DND-41 (cell line): Measurements from ENCODE around the gene MLLT6.

Experiments used
- ATAC-seq: fragments of 200-7000 bp; cut with Tn5 transposase; 3 replicates; pipeline ENCODE4 v1.9.1; 2021; ENCODE audit warnings: low read depth; ENCODE audit not compliant: insufficient read depth
- DNase-seq: peaks from one replicate; pipeline ENCODE4 v3.0.0-alpha.2; 2020
- H2AFZ ChIP-seq: 2 replicates; pipeline ENCODE4 v1.6.0; 2012; ENCODE audit warnings: low read depth, low read length
- H3K27ac ChIP-seq: 2 replicates; pipeline ENCODE4 v1.5.1; 2012; ENCODE audit warnings: low read length, inconsistent platforms
- H3K27me3 ChIP-seq: fragments of 200-600 bp; sonication (generic); 2 replicates; pipeline ENCODE4 v1.6.0; 2012; ENCODE audit warnings: low read length, mild to moderate bottlenecking, inconsistent platforms; ENCODE audit not compliant: insufficient read depth, poor library complexity
- H3K36me3 ChIP-seq: 2 replicates; pipeline ENCODE4 v1.5.1; 2012; ENCODE audit warnings: low read length, inconsistent platforms; ENCODE audit not compliant: insufficient read depth
- H3K4me1 ChIP-seq: 2 replicates; pipeline ENCODE4 v1.5.1; 2012; ENCODE audit warnings: mild to moderate bottlenecking, low read length; ENCODE audit not compliant: insufficient read depth
- H3K4me2 ChIP-seq: 2 replicates; pipeline ENCODE4 v1.6.0; 2012; ENCODE audit warnings: mild to moderate bottlenecking, moderate library complexity, low read length, inconsistent platforms; ENCODE audit not compliant: insufficient read depth
- H3K4me3 ChIP-seq, 2 experiments: fragments of 200-600 bp in 1 of 2; shearing (Covaris generic) in 1 of 2; 2 replicates each; pipeline ENCODE4 v1.5.1; 2012 to 2016; ENCODE audit warnings: inconsistent platforms in 2 of 2, low read length in 2 of 2, mild to moderate bottlenecking in 2 of 2, low read depth in 1 of 2, moderate library complexity in 1 of 2
- H3K79me2 ChIP-seq: 2 replicates; pipeline ENCODE4 v1.6.0; 2012; ENCODE audit warnings: low read length, inconsistent platforms; ENCODE audit not compliant: insufficient read depth
- H3K9ac ChIP-seq: 2 replicates; pipeline ENCODE4 v1.6.0; 2012; ENCODE audit warnings: low read depth, mild to moderate bottlenecking, inconsistent platforms, low read length, moderate library complexity
- H3K9me3 ChIP-seq: 2 replicates; pipeline ENCODE4 v1.5.1; 2012; ENCODE audit warnings: low read length, moderate library complexity, mild to moderate bottlenecking, inconsistent platforms; ENCODE audit not compliant: insufficient read depth, severe bottlenecking
- H4K20me1 ChIP-seq: 2 replicates; pipeline ENCODE4 v1.6.0; 2012; ENCODE audit warnings: low read length; ENCODE audit not compliant: insufficient read depth
- CTCF ChIP-seq: IDR thresholded peaks from 2 replicates; pipeline ENCODE4 v1.5.1; 2012; ENCODE audit warnings: borderline replicate concordance, low read length, moderate library complexity, mild to moderate bottlenecking; ENCODE audit not compliant: poor library complexity, severe bottlenecking; ENCODE audit errors: extremely low read depth
- EZH2 ChIP-seq: IDR thresholded peaks from 3 replicates; pipeline ENCODE4 v1.6.1; 2012; ENCODE audit warnings: borderline replicate concordance, low read depth, mild to moderate bottlenecking, moderate library complexity, low read length, inconsistent platforms; ENCODE audit not compliant: severe bottlenecking

Gene MLLT6

GRCh38 chr17:38658741-38659345, 46.2 kb upstream of the MLLT6 start:
- Histone ChIP-seq H3K9me3 (no peaks in the 10 kb centered on the region), H2AFZ (peak overlapping the region; percentile 6; the same call in 1 of the 2 replicates), H3K4me2 (peak overlapping the region; percentile 32), H3K27ac (no peak overlapping the region), H3K27me3 (peaks cover 4% of the 10 kb centered on the region), H3K4me1 (peaks cover 14% of the 10 kb centered on the region), H3K36me3 (no peaks in the 10 kb centered on the region), H3K79me2 (no peaks in the 10 kb centered on the region), H3K4me3 (no peak overlapping the region), H3K9ac (no peak overlapping the region), H4K20me1 (no peaks in the 10 kb centered on the region)
- no peak for TF ChIP-seq CTCF
- no peak for TF ChIP-seq EZH2
- ATAC-seq: peak; percentile 88
- peak; percentile 69 for DNase-seq

GRCh38 chr17:38659415-38659814, 45.7 kb upstream of the MLLT6 start:
- no peaks in the 10 kb centered on the region for H3K36me3 ChIP-seq
- no peak overlapping the region for H3K9ac ChIP-seq
- DNase-seq: no peak
- H3K79me2 ChIP-seq: no peaks in the 10 kb centered on the region
- no peak overlapping the region for H3K4me2 ChIP-seq
- H3K27ac ChIP-seq: no peak overlapping the region
- ATAC-seq: no peak
- peaks cover 4% of the 10 kb centered on the region for H3K27me3 ChIP-seq
- TF ChIP-seq CTCF (no peak), EZH2 (no peak)
- no peak overlapping the region for H3K4me3 ChIP-seq
- H3K9me3 ChIP-seq: no peaks in the 10 kb centered on the region
- H3K4me1 ChIP-seq: peaks cover 14% of the 10 kb centered on the region
- H4K20me1 ChIP-seq: no peaks in the 10 kb centered on the region
- no peak overlapping the region for H2AFZ ChIP-seq

DNA sequence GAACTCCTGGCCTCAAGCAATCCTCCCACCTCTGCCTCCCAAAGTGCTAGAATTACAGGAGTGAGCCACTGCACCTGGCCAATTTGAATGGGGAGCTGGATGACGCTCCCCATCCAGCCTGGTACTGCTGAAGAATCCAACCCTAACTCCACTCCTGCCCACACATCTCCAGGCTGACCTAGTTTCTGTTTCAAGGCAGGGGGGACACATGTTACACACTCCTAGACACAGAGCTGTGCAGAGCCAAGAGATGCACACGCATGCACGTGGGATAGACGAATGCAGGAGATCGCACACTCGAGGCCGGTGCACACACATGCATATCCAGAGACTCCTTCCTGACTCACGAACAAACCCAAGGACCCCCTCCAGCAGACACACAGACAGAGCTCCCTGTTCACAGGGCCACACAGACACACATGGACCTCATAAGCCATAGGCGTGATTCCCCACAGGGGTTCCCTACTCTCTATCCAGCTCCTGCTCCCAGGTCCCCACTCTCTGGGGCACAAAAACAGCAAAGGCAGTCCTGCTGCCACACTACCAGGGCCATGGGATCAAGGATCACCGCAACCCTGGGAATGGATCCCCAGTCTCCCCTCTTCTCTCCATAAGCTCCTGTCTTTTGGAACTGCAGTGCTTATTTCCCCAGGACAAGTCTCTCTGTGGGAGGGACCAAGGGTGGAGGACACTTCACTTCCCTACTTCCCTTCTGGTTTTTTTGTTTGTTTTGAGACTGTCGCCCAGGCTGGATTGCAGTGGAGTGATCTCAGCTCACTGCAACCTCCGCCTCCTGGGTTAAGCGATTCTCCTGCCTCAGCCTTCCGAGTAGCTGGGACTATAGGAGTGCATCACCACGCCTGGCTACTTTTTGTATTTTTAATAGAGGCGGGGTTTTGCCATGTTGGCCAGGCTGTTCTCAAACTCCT, 44.7 kb upstream of the MLLT6 start:
- Histone ChIP-seq H2AFZ (no peak overlapping the region), H3K4me1 (peaks cover 14% of the 10 kb centered on the region), H3K4me2 (no peak overlapping the region), H4K20me1 (no peaks in the 10 kb centered on the region), H3K79me2 (no peaks in the 10 kb centered on the region), H3K27ac (no peak overlapping the region), H3K9me3 (no peaks in the 10 kb centered on the region), H3K4me3 (no peak overlapping the region), H3K27me3 (peaks cover 4% of the 10 kb centered on the region), H3K36me3 (no peaks in the 10 kb centered on the region), H3K9ac (no peak overlapping the region)
- DNase-seq (no peak), ATAC-seq (no peak)
- no peak for TF ChIP-seq CTCF
- TF ChIP-seq EZH2: no peak
